ENCODE measurements around the gene IFRD2. TPM values are rescaled to one million over a fixed set of nuclear protein-coding genes. Genes with fewer than 3 reads are reported as not detected.
A peak's percentile ranks its signal among the peaks of the same experiment; 100 is the strongest.

Gene IFRD2
- total and polyA plus RNA-seq, 2 donors (not counting 1 experiment from before 2014, with no cell fraction given): 28.1 to 51.0 TPM

GRCh38 chr3:50303013-50303815 lies 11.0 kb upstream of the IFRD2 start, which contains the start of gene HYAL1:
Gene HYAL1, minus strand, starts transcription at chr3:50303574. Its CDS starts 618 bp downstream, at chr3:50302956.
- Histone ChIP-seq H2AFZ (ENCODE audit: low read length) (no peak within 1 kb of the TSS), H3K9me3 (ENCODE audit: control insufficient read depth, insufficient read depth, low read depth, low read length) (no peaks in the 10 kb centered on the region), H3K27ac (ENCODE audit: insufficient read depth, low read length) (no peak within 1 kb of the TSS), H3K4me2 (ENCODE audit: extremely low read depth, insufficient read depth, low read length) (no peak within 1 kb of the TSS), H4K20me1 (ENCODE audit: control insufficient read depth, extremely low read depth, insufficient read depth, low read length) (no peaks in the 10 kb centered on the region), H3K9ac (ENCODE audit: insufficient read depth, low read length) (no peak within 1 kb of the TSS), H3K79me2 (ENCODE audit: control insufficient read depth, insufficient read depth, low read length) (no peaks in the 10 kb centered on the region), H3K4me3 (replicated peaks in 1 of 4; ENCODE audit: control extremely low read depth in 1 of 4, insufficient read depth in 1 of 4, low read depth in 3 of 4, low read length in 4 of 4) (no peak within 1 kb of the TSS), H3K36me3 (ENCODE audit: control insufficient read depth, insufficient read depth, low read length) (no peaks in the 10 kb centered on the region), H3K27me3 (ENCODE audit: control insufficient read depth, insufficient read depth, low read length) (no peaks in the 10 kb centered on the region), H3K4me1 (ENCODE audit: control insufficient read depth, extremely low read depth, insufficient read depth, low read length) (peaks cover 15% of the 10 kb centered on the region)
- TF ChIP-seq CTCF (conservative IDR thresholded peaks at IDR 0.05 in 1 of 2, IDR thresholded peaks at IDR 0.05 in 1 of 2; ENCODE audit: low read depth in 1 of 2, low read length in 2 of 2) (peak in 1 of 2 donors; percentile 17), EZH2 (IDR thresholded peaks at IDR 0.05; ENCODE audit: low read length, missing control alignments) (no peak)
- DNase-seq (ENCODE audit: low read depth in 2 of 2): no peak

DNA sequence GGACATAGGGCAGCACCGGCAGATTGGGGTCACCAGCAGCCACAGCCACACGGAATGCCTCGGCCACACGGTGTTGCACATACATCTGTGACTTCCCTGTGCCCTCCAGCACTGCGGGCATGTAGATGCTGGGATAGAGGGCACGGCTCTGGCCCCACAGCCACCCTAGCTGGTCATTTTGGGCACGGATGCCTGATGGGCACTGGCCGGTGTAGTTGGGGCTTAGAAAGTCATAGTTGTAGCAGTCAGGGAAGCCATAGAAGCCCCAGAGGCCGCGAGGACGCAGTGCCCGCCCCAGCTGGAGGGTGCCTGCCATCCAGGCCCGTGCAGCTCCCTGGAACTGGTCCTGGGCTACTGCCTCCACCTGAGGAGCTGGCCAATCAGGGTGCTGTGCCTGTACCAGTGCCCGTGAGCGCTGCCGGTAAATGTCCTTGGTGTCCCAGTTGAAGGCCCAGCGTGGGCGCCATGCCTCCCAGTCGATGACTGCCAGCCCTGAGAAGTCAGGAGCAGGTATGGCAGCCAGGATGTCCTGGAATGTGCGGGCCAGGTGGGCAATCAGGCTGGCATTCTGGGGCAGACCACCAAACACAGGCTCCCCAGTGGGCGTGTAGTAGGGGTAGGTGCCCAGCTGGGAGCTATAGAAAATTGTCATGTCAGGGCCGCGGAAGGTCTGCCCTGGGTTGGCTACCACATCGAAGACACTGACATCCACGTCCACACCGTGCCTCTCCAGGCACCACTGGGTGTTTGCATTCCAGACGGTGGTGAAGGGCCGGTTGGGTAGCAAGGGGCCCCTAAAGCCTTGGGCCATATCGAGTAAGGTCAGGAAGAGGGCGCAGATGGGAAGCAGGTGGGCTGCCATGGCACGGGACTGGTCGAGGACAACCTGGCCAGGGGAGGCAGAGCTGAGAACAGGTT lies 10.1 kb upstream of the IFRD2 start:
- Histone ChIP-seq H3K4me2 (ENCODE audit: extremely low read depth, insufficient read depth, low read length) (no peak overlapping the region), H3K4me1 (ENCODE audit: control insufficient read depth, extremely low read depth, insufficient read depth, low read length) (peaks cover 15% of the 10 kb centered on the region), H3K4me3 (replicated peaks in 1 of 4; ENCODE audit: control extremely low read depth in 1 of 4, insufficient read depth in 1 of 4, low read depth in 3 of 4, low read length in 4 of 4) (no peak overlapping the region), H4K20me1 (ENCODE audit: control insufficient read depth, extremely low read depth, insufficient read depth, low read length) (no peaks in the 10 kb centered on the region), H3K27me3 (ENCODE audit: control insufficient read depth, insufficient read depth, low read length) (no peaks in the 10 kb centered on the region), H3K36me3 (ENCODE audit: control insufficient read depth, insufficient read depth, low read length) (no peaks in the 10 kb centered on the region), H2AFZ (ENCODE audit: low read length) (no peak overlapping the region), H3K9me3 (ENCODE audit: control insufficient read depth, insufficient read depth, low read depth, low read length) (no peaks in the 10 kb centered on the region), H3K79me2 (ENCODE audit: control insufficient read depth, insufficient read depth, low read length) (no peaks in the 10 kb centered on the region), H3K9ac (ENCODE audit: insufficient read depth, low read length) (no peak overlapping the region), H3K27ac (ENCODE audit: insufficient read depth, low read length) (no peak overlapping the region)
- DNase-seq (ENCODE audit: low read depth in 2 of 2): no peak
- no peak for TF ChIP-seq CTCF (conservative IDR thresholded peaks at IDR 0.05 in 1 of 2, IDR thresholded peaks at IDR 0.05 in 1 of 2; ENCODE audit: low read depth in 1 of 2, low read length in 2 of 2)
- TF ChIP-seq EZH2 (IDR thresholded peaks at IDR 0.05; ENCODE audit: low read length, missing control alignments): no peak

GRCh38 chr3:50300681-50301254 lies 8.5 kb upstream of the IFRD2 start:
- Histone ChIP-seq H3K4me2 (ENCODE audit: extremely low read depth, insufficient read depth, low read length) (peak overlapping the region; percentile 89), H2AFZ (ENCODE audit: low read length) (no peak overlapping the region), H3K9ac (ENCODE audit: insufficient read depth, low read length) (no peak overlapping the region), H3K9me3 (ENCODE audit: control insufficient read depth, insufficient read depth, low read depth, low read length) (no peaks in the 10 kb centered on the region), H3K4me1 (ENCODE audit: control insufficient read depth, extremely low read depth, insufficient read depth, low read length) (peaks cover 15% of the 10 kb centered on the region), H3K4me3 (replicated peaks in 1 of 4; ENCODE audit: control extremely low read depth in 1 of 4, insufficient read depth in 1 of 4, low read depth in 3 of 4, low read length in 4 of 4) (peak overlapping the region in 1 of 4 experiments; percentile 60), H3K36me3 (ENCODE audit: control insufficient read depth, insufficient read depth, low read length) (peaks cover 2% of the 10 kb centered on the region), H4K20me1 (ENCODE audit: control insufficient read depth, extremely low read depth, insufficient read depth, low read length) (no peaks in the 10 kb centered on the region), H3K79me2 (ENCODE audit: control insufficient read depth, insufficient read depth, low read length) (no peaks in the 10 kb centered on the region), H3K27me3 (ENCODE audit: control insufficient read depth, insufficient read depth, low read length) (no peaks in the 10 kb centered on the region), H3K27ac (ENCODE audit: insufficient read depth, low read length) (peak overlapping the region; percentile 82)
- TF ChIP-seq EZH2 (IDR thresholded peaks at IDR 0.05; ENCODE audit: low read length, missing control alignments): no peak
- TF ChIP-seq CTCF (conservative IDR thresholded peaks at IDR 0.05 in 1 of 2, IDR thresholded peaks at IDR 0.05 in 1 of 2; ENCODE audit: low read depth in 1 of 2, low read length in 2 of 2): no peak
- no peak for DNase-seq (ENCODE audit: low read depth in 2 of 2)
